DMS 273 (cell line): Measurements from ENCODE around the gene VAMP5.
A peak's percentile ranks its signal among the peaks of the same experiment; 100 is the strongest.

ENCODE experiments used
- DNase-seq: peaks from one replicate; lab custom pipeline; 2025; ENCODE audit not compliant: unreplicated experiment; lab: John Stamatoyannopoulos, UW

The VAMP5 gene

GRCh38 chr2:85584354-85584856, at the start of gene VAMP5:
Gene VAMP5, plus strand, starts transcription at chr2:85584431. Its CDS starts 60 bp downstream, at chr2:85584491.
- no peak for DNase-seq

- no peak for DNase-seq
Observed at GRCh38 chr2:85534881-85535280, 49.4 kb upstream of the VAMP5 start.

- DNase-seq: no peak
Observed at GRCh38 chr2:85536479-85536878, 47.8 kb upstream of the VAMP5 start.

- peak; percentile 72 for DNase-seq
Observed at GRCh38 chr2:85537600-85538506, 46.4 kb upstream of the VAMP5 start.

- peak; percentile 97 for DNase-seq
Observed at GRCh38 chr2:85538507-85539360, 45.5 kb upstream of the VAMP5 start, which contains the start of gene MAT2A. Gene MAT2A, plus strand, starts transcription at chr2:85539168. Its CDS starts 120 bp downstream, at chr2:85539288.

- peak; percentile 79 for DNase-seq
Observed at GRCh38 chr2:85539361-85540132, 44.7 kb upstream of the VAMP5 start.

GRCh38 chr2:85540133-85540648, 44.0 kb upstream of the VAMP5 start:
- DNase-seq: peak; percentile 58

GRCh38 chr2:85541262-85541661, 43.0 kb upstream of the VAMP5 start:
- DNase-seq: no peak

- DNase-seq: peak; percentile 24
Observed at GRCh38 chr2:85541753-85542457, 42.3 kb upstream of the VAMP5 start.

- DNase-seq: no peak
Observed at GRCh38 chr2:85542777-85543176, 41.5 kb upstream of the VAMP5 start.

- peak; percentile 51 for DNase-seq
Observed at GRCh38 chr2:85544254-85544691, 40.0 kb upstream of the VAMP5 start.

GRCh38 chr2:85544915-85545779, 39.1 kb upstream of the VAMP5 start:
- peak; percentile 63 for DNase-seq

- peak; percentile 86 for DNase-seq
Observed at GRCh38 chr2:85545780-85546240, 38.4 kb upstream of the VAMP5 start.

- peak; percentile 84 for DNase-seq
Observed at GRCh38 chr2:85547089-85547858, 37.0 kb upstream of the VAMP5 start.

GRCh38 chr2:85547859-85548607, 36.2 kb upstream of the VAMP5 start:
- peak; percentile 38 for DNase-seq

GRCh38 chr2:85548608-85548900, 35.7 kb upstream of the VAMP5 start:
- DNase-seq: no peak

- no peak for DNase-seq
Observed at GRCh38 chr2:85549095-85549494, 35.1 kb upstream of the VAMP5 start.
